H9 (cell line): ENCODE measurements around the gene DOCK1. TPM values are rescaled to one million over a fixed set of nuclear protein-coding genes. Genes with fewer than 3 reads are reported as not detected.

Source experiments
- DNase-seq: peaks from one replicate; pipeline ENCODE4 v3.0.0-alpha.2; 2017
- H2AFZ ChIP-seq: one replicate; pipeline ENCODE4 v1.6.1; 2013; ENCODE audit warnings: mild to moderate bottlenecking, low read length, control low read depth, moderate library complexity
- H2AK5ac ChIP-seq: 2 replicates; pipeline ENCODE4 v1.6.1; 2013; ENCODE audit warnings: low read length, control low read depth, mixed read lengths; ENCODE audit not compliant: insufficient read length
- H2BK120ac ChIP-seq: one replicate; pipeline ENCODE4 v1.6.1; 2013; ENCODE audit warnings: low read depth, mild to moderate bottlenecking, low read length, control low read depth, inconsistent platforms; ENCODE audit not compliant: poor library complexity, severe bottlenecking
- H2BK12ac ChIP-seq: 2 replicates; pipeline ENCODE4 v1.6.1; 2013; ENCODE audit warnings: low read length, control low read depth, mixed read lengths, low read depth; ENCODE audit not compliant: insufficient read length
- H2BK15ac ChIP-seq: 2 replicates; pipeline ENCODE4 v1.6.1; 2013; ENCODE audit warnings: low read depth, low read length, control low read depth
- H2BK20ac ChIP-seq: one replicate; pipeline ENCODE4 v1.6.1; 2013; ENCODE audit warnings: low read depth, mild to moderate bottlenecking, low read length, control low read depth, inconsistent platforms; ENCODE audit not compliant: poor library complexity, severe bottlenecking
- H2BK5ac ChIP-seq: 2 replicates; pipeline ENCODE4 v1.6.1; 2013; ENCODE audit warnings: low read length, control low read depth, mixed read lengths; ENCODE audit not compliant: insufficient read length
- H3K14ac ChIP-seq: 2 replicates; pipeline ENCODE4 v1.6.1; 2013; ENCODE audit warnings: low read length, control low read depth; ENCODE audit not compliant: insufficient read depth
- H3K18ac ChIP-seq: 2 replicates; pipeline ENCODE4 v1.6.1; 2013; ENCODE audit warnings: low read depth, mild to moderate bottlenecking, mixed read lengths, low read length, control low read depth; ENCODE audit not compliant: insufficient read length
- H3K23ac ChIP-seq: 2 replicates; pipeline ENCODE4 v1.6.1; 2013; ENCODE audit warnings: low read length, control low read depth, mixed read lengths, low read depth; ENCODE audit not compliant: insufficient read length
- H3K23me2 ChIP-seq: 2 replicates; pipeline ENCODE4 v1.6.1; 2013; ENCODE audit warnings: low read depth, mild to moderate bottlenecking, mixed read lengths, low read length, control low read depth; ENCODE audit not compliant: insufficient read length, poor library complexity, severe bottlenecking
- H3K27ac ChIP-seq: 2 replicates; pipeline ENCODE4 v1.5.1; 2013; ENCODE audit warnings: low read length, control low read depth, mixed read lengths, low read depth; ENCODE audit not compliant: insufficient read length
- H3K27me3 ChIP-seq: 2 replicates; pipeline ENCODE4 v1.6.1; 2013; ENCODE audit warnings: low read length, control low read depth, inconsistent platforms; ENCODE audit not compliant: insufficient read depth
- H3K4ac ChIP-seq: 2 replicates; pipeline ENCODE4 v1.6.1; 2013; ENCODE audit warnings: low read depth, mild to moderate bottlenecking, control low read depth, inconsistent platforms, low read length, moderate library complexity
- H3K4me1 ChIP-seq: 2 replicates; pipeline ENCODE4 v1.6.1; 2013; ENCODE audit warnings: low read length, control low read depth, inconsistent platforms; ENCODE audit not compliant: insufficient read depth
- H3K4me2 ChIP-seq: 2 replicates; pipeline ENCODE4 v1.6.1; 2013; ENCODE audit warnings: low read length, control low read depth, mixed read lengths; ENCODE audit not compliant: insufficient read length, insufficient read depth
- H3K56ac ChIP-seq: 2 replicates; pipeline ENCODE4 v1.6.1; 2013; ENCODE audit warnings: low read depth, mild to moderate bottlenecking, mixed read lengths, low read length, control low read depth; ENCODE audit not compliant: insufficient read length
- H3K79me1 ChIP-seq: 2 replicates; pipeline ENCODE4 v1.6.1; 2013; ENCODE audit warnings: low read depth, mild to moderate bottlenecking, moderate library complexity, low read length, control low read depth, inconsistent platforms; ENCODE audit not compliant: insufficient read depth, poor library complexity, severe bottlenecking
- H3K79me2 ChIP-seq: 2 replicates; pipeline ENCODE4 v1.6.1; 2013; ENCODE audit warnings: low read length, control low read depth, inconsistent platforms; ENCODE audit not compliant: insufficient read depth
- H3K9ac ChIP-seq: 2 replicates; pipeline ENCODE4 v1.6.1; 2013; ENCODE audit warnings: low read length, control low read depth, mixed read lengths; ENCODE audit not compliant: insufficient read length; ENCODE audit errors: extremely low read depth
- H3K9me3 ChIP-seq: one replicate; pipeline ENCODE4 v1.6.1; 2013; ENCODE audit warnings: low read depth, low read length, inconsistent platforms; ENCODE audit not compliant: control insufficient read depth
- H3T11ph ChIP-seq: one replicate; pipeline ENCODE4 v1.6.1; 2013; ENCODE audit warnings: mild to moderate bottlenecking, low read length, control low read depth, inconsistent platforms
- H4K20me1 ChIP-seq: one replicate; pipeline ENCODE4 v1.6.1; 2013; ENCODE audit not compliant: control insufficient read depth, insufficient read length, insufficient read depth
- H4K5ac ChIP-seq: 2 replicates; pipeline ENCODE4 v1.6.1; 2013; ENCODE audit warnings: low read depth, mild to moderate bottlenecking, mixed read lengths, low read length, control low read depth; ENCODE audit not compliant: insufficient read length
- H4K8ac ChIP-seq: replicated peaks from 2 replicates; pipeline ENCODE4 v1.6.1; 2013; ENCODE audit warnings: low read length, control low read depth, mixed read lengths, low read depth; ENCODE audit not compliant: insufficient read length
- H4K91ac ChIP-seq: 2 replicates; pipeline ENCODE4 v1.6.1; 2013; ENCODE audit warnings: low read depth, mild to moderate bottlenecking, moderate library complexity, mixed read lengths, low read length, control low read depth; ENCODE audit not compliant: insufficient read length
- H3K27ac Mint-ChIP-seq, 3 experiments: 2 replicates in 2 of 3; 3 replicates in 1 of 3; pipeline ENCODE4 v1.8.0; 2020 to 2021; ENCODE audit warnings: mixed read lengths in 3 of 3, mild to moderate bottlenecking in 1 of 3, moderate library complexity in 1 of 3
- H3K27me3 Mint-ChIP-seq: 2 replicates; pipeline ENCODE4 v1.8.0; 2021; ENCODE audit warnings: low read depth, mild to moderate bottlenecking, moderate library complexity, mixed read lengths
- H3K36me3 Mint-ChIP-seq, 3 experiments: 2 replicates in 2 of 3; 3 replicates in 1 of 3; pipeline ENCODE4 v1.8.0; 2020 to 2021; ENCODE audit warnings: low read depth in 3 of 3, mixed read lengths in 3 of 3; ENCODE audit not compliant: insufficient read depth in 1 of 3
- H3K4me1 Mint-ChIP-seq, 2 experiments: 2 replicates each; pipeline ENCODE4 v1.8.0; 2020; ENCODE audit warnings: mixed read lengths in 2 of 2
- H3K4me3 Mint-ChIP-seq, 2 experiments: 2 replicates in 1 of 2; 3 replicates in 1 of 2; pipeline ENCODE4 v1.8.0; 2020 to 2021; ENCODE audit warnings: mild to moderate bottlenecking in 2 of 2, mixed read lengths in 2 of 2, moderate library complexity in 1 of 2
- H3K9me3 Mint-ChIP-seq, 2 experiments: 2 replicates in 1 of 2; 3 replicates in 1 of 2; pipeline ENCODE4 v1.8.0; 2020; ENCODE audit warnings: mild to moderate bottlenecking in 2 of 2, mixed read lengths in 2 of 2, moderate library complexity in 1 of 2
- CTCF ChIP-seq: fragments of 200-600 bp; sonication (generic); conservative IDR thresholded peaks from 3 replicates; pipeline ENCODE4 v1.8.0; 2021; ENCODE audit warnings: antibody characterized with exemption, mild to moderate bottlenecking
- WGBS: extraction: QIAGEN DNeasy Blood & Tissue Kit; methylation state at CpG from one replicate; pipeline ENCODE4 v1.1.7; 2013; ENCODE audit warnings: missing lambda C conversion rate, low lambda C conversion rate, mixed read lengths; ENCODE audit not compliant: insufficient read length; ENCODE audit errors: extremely low coverage; 5-methylcytosine and 5-hydroxymethylcytosine counted together
- total RNA-seq: library from RNA; stranded (reverse); gene quantifications from 2 replicates; pipeline ENCODE4 v1.2.1, GENCODE V29; 2021

DOCK1 gene
- total RNA-seq, 1 experiment from 2014 or later = 57.0 TPM

- no peak overlapping the region for H2BK20ac ChIP-seq
- H4K91ac ChIP-seq = no peak overlapping the region
- Mint-ChIP-seq H3K4me1 (no peaks in the 10 kb centered on the region), H3K9me3 (no peaks in the 10 kb centered on the region), H3K27me3 (no peaks in the 10 kb centered on the region), H3K36me3 (peaks cover 0 to 2% (median 0%) of the 10 kb centered on the region in 3 experiments; a peak in 1 of 7 replicates), H3K4me3 (no peak overlapping the region), H3K27ac (peak overlapping the region in 2 of 3 experiments; percentile 42 to 50; a peak in 1 of 7 replicates)
- H3K9ac ChIP-seq = no peak overlapping the region
- no peaks in the 10 kb centered on the region for H3K79me2 ChIP-seq
- no peak overlapping the region for H4K8ac ChIP-seq
- H3K27me3 ChIP-seq = no peaks in the 10 kb centered on the region
- no peaks in the 10 kb centered on the region for H3K9me3 ChIP-seq
- no peaks in the 10 kb centered on the region for H3K23me2 ChIP-seq
- no peak overlapping the region for H3K56ac ChIP-seq
- no peak overlapping the region for H2BK5ac ChIP-seq
- no peak overlapping the region for H2BK120ac ChIP-seq
- no peak overlapping the region for H3K18ac ChIP-seq
- H2BK15ac ChIP-seq = no peak overlapping the region
- no CpG with 5 or more reads among the region's 3 CpGs for WGBS
- H3K14ac ChIP-seq = no peak overlapping the region
- H2AFZ ChIP-seq = no peak overlapping the region
- no peak overlapping the region for H2BK12ac ChIP-seq
- no peak overlapping the region for H3T11ph ChIP-seq
- no peak for DNase-seq
- TF ChIP-seq CTCF = no peak
- no peak overlapping the region for H3K4me2 ChIP-seq
- no peak overlapping the region for H3K27ac ChIP-seq
- no peak overlapping the region for H3K4ac ChIP-seq
- no peak overlapping the region for H3K23ac ChIP-seq
- H4K5ac ChIP-seq = no peak overlapping the region
- no peaks in the 10 kb centered on the region for H3K79me1 ChIP-seq
- H3K4me1 ChIP-seq = no peaks in the 10 kb centered on the region
- no peak overlapping the region for H2AK5ac ChIP-seq
- H4K20me1 ChIP-seq = no peaks in the 10 kb centered on the region
Observed at GRCh38 chr10:127168261-127168660, 263.0 kb downstream of the DOCK1 start.
